ENCODE measurements around the gene ADAMTSL3.

The ADAMTSL3 gene

GRCh38 chr15:84010246-84010645 lies 356.3 kb downstream of the ADAMTSL3 start:
- no peak for DNase-seq (ENCODE audit: low read depth)
- TF ChIP-seq CTCF (IDR thresholded peaks at IDR 0.05; ENCODE audit: insufficient read depth, low read depth, low read length, missing control alignments), result no peak

GRCh38 chr15:84016371-84016770 lies 362.4 kb downstream of the ADAMTSL3 start:
- DNase-seq (ENCODE audit: low read depth), result no peak

More at GRCh38 chr15:84010246-84010645, 356.3 kb downstream of the ADAMTSL3 start:
- no peak overlapping the region for H3K4me3 ChIP-seq (ENCODE audit: low read depth, low read length)

GRCh38 chr15:84022516-84022915 lies 368.6 kb downstream of the ADAMTSL3 start:
- H3K4me3 ChIP-seq (ENCODE audit: low read depth, low read length), result no peak overlapping the region
- no peak for TF ChIP-seq CTCF (IDR thresholded peaks at IDR 0.05; ENCODE audit: insufficient read depth, low read depth, low read length, missing control alignments)
- DNase-seq (ENCODE audit: low read depth), result no peak

More at GRCh38 chr15:84016371-84016770, 362.4 kb downstream of the ADAMTSL3 start:
- H3K4me3 ChIP-seq (ENCODE audit: low read depth, low read length), result no peak overlapping the region
- no peak for TF ChIP-seq CTCF (IDR thresholded peaks at IDR 0.05; ENCODE audit: insufficient read depth, low read depth, low read length, missing control alignments)

- TF ChIP-seq CTCF (IDR thresholded peaks at IDR 0.05; ENCODE audit: insufficient read depth, low read depth, low read length, missing control alignments), result peak; percentile 52
- peak; percentile 62 for DNase-seq (ENCODE audit: low read depth)
- no peak overlapping the region for H3K4me3 ChIP-seq (ENCODE audit: low read depth, low read length)
These were observed 369.7 kb downstream of the ADAMTSL3 start for GRCh38 chr15:84023636-84024035.

- no peak for DNase-seq (ENCODE audit: low read depth)
- H3K4me3 ChIP-seq (ENCODE audit: low read depth, low read length), result no peak overlapping the region
- no peak for TF ChIP-seq CTCF (IDR thresholded peaks at IDR 0.05; ENCODE audit: insufficient read depth, low read depth, low read length, missing control alignments)
These were observed 380.1 kb downstream of the ADAMTSL3 start for GRCh38 chr15:84033793-84034553.

GRCh38 chr15:84034578-84035398 lies 380.9 kb downstream of the ADAMTSL3 start:
- TF ChIP-seq CTCF (IDR thresholded peaks at IDR 0.05; ENCODE audit: insufficient read depth, low read depth, low read length, missing control alignments), result peak; percentile 58
- no peak overlapping the region for H3K4me3 ChIP-seq (ENCODE audit: low read depth, low read length)
- peak; percentile 56 for DNase-seq (ENCODE audit: low read depth)
